OCI-M2 (cell line): ENCODE data around the gene NPAS2.

ENCODE experiments used
- DNase-seq: peaks from one replicate; lab custom pipeline; 2025; ENCODE audit not compliant: unreplicated experiment; lab: John Stamatoyannopoulos, UW

NPAS2 gene

GRCh38 chr2:101037161-101037755 lies 217.3 kb downstream of the NPAS2 start:
- no peak for DNase-seq

- DNase-seq, result no peak
These were observed 218.7 kb downstream of the NPAS2 start for GRCh38 chr2:101038455-101039255.

GRCh38 chr2:101040072-101040471 lies 220.1 kb downstream of the NPAS2 start:
- no peak for DNase-seq

DNA sequence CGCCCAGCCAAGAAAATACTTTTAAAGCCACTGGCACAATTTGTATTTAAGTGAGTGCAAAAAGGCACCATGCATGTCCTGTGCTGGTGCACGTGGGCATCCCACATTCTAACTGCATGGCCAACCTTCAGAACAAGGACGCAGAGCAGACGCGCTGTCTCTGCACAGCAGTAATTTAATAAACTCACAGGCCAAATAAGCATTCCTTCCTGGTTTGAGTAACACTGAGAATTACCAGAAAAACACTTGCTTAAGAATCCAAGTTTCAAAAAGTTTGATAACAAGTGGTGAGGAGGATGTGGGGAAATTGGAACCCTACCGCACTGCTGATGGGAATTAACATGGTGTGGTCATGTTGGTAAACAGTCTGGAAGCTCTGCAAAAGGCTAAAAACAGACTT lies 220.8 kb downstream of the NPAS2 start:
- no peak for DNase-seq

DNA sequence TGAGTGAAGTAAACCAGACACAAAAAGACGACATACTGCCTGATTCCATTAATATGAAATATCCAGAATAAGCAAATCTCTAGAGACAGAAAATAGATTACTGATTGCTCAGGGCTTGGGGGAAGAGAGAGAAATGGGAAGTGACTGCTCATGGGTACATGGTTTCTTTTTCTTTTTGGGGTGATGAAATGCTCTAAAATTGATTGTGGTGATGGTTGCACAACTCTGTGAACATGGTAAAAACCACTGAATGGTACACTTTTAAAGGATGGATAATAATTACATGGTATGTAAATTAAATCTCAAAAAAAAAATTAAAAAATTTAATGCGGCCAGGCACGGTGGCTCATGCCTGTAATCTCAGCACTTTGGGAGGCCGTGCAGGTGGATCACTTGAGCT lies 221.5 kb downstream of the NPAS2 start:
- no peak for DNase-seq

- DNase-seq, result no peak
These were observed 225.4 kb downstream of the NPAS2 start for GRCh38 chr2:101045330-101045729.
